CD4-positive, alpha-beta T cell treated with Interleukin-6 for 4 hours (primary cell): ENCODE measurements around the gene MYH11.
"Not testable (repeated sequence)": the region's sequence is repeated elsewhere in the genome, so short reads cannot be mapped to it uniquely, and the experiment has no call there.

Experiments used
- DNase-seq: peaks from one replicate; pipeline ENCODE4 v3.0.0-alpha.2; 2020; ENCODE audit warnings: mixed read lengths

Gene MYH11

GRCh38 chr16:15807603-15808009 is 49.2 kb downstream of the MYH11 start:
- DNase-seq = no peak

- DNase-seq = no peak
These were observed 53.2 kb downstream of the MYH11 start for GRCh38 chr16:15803618-15804017.

GRCh38 chr16:15799851-15800495 is 56.9 kb downstream of the MYH11 start:
- no peak for DNase-seq

GRCh38 chr16:15798671-15799070 is 58.2 kb downstream of the MYH11 start:
- no peak for DNase-seq

- no peak for DNase-seq
These were observed 59.9 kb downstream of the MYH11 start for GRCh38 chr16:15796885-15797284.

- no peak for DNase-seq
These were observed 61.2 kb downstream of the MYH11 start for GRCh38 chr16:15795615-15796014.

- DNase-seq = no peak
These were observed 64.3 kb downstream of the MYH11 start for GRCh38 chr16:15792563-15792971.

- DNase-seq = no peak
These were observed 66.4 kb downstream of the MYH11 start for GRCh38 chr16:15790458-15790857.

- DNase-seq = not testable (repeated sequence)
These were observed 67.0 kb downstream of the MYH11 start for GRCh38 chr16:15789816-15790215.

- DNase-seq = no peak
These were observed 68.0 kb downstream of the MYH11 start for GRCh38 chr16:15788846-15789239.

GRCh38 chr16:15786501-15786900 is 70.3 kb downstream of the MYH11 start:
- DNase-seq = no peak

GRCh38 chr16:15785386-15786059 is 71.3 kb downstream of the MYH11 start:
- no peak for DNase-seq

GRCh38 chr16:15783985-15784384 is 72.8 kb downstream of the MYH11 start:
- no peak for DNase-seq

- no peak for DNase-seq
These were observed 74.1 kb downstream of the MYH11 start for GRCh38 chr16:15782573-15783365.

GRCh38 chr16:15781650-15782049 is 75.2 kb downstream of the MYH11 start:
- DNase-seq = no peak

GRCh38 chr16:15780805-15781204 is 76.0 kb downstream of the MYH11 start:
- no peak for DNase-seq

GRCh38 chr16:15779664-15780351 is 77.0 kb downstream of the MYH11 start:
- DNase-seq = no peak

- DNase-seq = no peak
These were observed 77.7 kb downstream of the MYH11 start for GRCh38 chr16:15778999-15779614.

- DNase-seq = no peak
These were observed 78.6 kb downstream of the MYH11 start for GRCh38 chr16:15778204-15778743.

- no peak for DNase-seq
These were observed 79.2 kb downstream of the MYH11 start for GRCh38 chr16:15777533-15778203.

- DNase-seq = no peak
These were observed 80.3 kb downstream of the MYH11 start for GRCh38 chr16:15776572-15776971.
